NCI-H774 (cell line): Measurements from ENCODE around the gene SAPCD2.

ENCODE experiments used
- DNase-seq: peaks from one replicate; lab custom pipeline; 2025; lab: John Stamatoyannopoulos, UW

The SAPCD2 gene

DNA sequence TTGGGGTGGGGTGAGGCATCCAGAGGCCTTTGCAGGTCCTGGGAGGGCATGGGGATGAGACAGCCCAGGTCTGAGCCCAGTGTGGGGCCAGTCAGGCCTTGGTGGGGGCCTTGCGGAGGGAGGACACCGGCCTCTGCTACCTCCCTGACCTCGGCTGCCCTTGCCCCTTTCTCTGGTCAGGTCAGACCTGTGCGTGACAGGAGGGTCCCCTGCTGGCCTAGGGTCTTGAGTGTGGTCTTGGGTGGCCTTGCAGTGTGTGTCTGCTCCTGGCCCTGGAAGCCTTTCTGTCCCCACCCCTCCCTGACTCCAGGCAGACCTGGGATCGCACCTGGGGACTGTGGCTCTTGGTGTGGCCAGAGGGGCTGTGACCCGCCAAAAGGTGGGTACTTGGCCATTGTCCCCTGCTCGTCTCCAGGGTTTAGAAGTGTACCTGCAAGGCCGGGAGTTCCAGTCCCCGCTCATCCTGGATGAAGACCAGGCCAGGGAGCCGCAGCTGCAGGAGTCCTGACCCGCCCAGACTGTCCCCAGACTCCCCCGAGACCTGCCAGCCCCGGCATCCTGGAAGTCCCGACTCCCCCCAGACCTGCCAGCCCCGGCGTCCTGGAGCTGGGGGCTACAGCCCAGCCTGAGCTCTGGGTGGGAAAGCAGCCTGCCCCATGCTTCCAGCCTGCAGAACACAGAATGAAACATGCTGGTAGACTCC lies 12.0 kb upstream of the SAPCD2 start:
- DNase-seq, result no peak

DNA sequence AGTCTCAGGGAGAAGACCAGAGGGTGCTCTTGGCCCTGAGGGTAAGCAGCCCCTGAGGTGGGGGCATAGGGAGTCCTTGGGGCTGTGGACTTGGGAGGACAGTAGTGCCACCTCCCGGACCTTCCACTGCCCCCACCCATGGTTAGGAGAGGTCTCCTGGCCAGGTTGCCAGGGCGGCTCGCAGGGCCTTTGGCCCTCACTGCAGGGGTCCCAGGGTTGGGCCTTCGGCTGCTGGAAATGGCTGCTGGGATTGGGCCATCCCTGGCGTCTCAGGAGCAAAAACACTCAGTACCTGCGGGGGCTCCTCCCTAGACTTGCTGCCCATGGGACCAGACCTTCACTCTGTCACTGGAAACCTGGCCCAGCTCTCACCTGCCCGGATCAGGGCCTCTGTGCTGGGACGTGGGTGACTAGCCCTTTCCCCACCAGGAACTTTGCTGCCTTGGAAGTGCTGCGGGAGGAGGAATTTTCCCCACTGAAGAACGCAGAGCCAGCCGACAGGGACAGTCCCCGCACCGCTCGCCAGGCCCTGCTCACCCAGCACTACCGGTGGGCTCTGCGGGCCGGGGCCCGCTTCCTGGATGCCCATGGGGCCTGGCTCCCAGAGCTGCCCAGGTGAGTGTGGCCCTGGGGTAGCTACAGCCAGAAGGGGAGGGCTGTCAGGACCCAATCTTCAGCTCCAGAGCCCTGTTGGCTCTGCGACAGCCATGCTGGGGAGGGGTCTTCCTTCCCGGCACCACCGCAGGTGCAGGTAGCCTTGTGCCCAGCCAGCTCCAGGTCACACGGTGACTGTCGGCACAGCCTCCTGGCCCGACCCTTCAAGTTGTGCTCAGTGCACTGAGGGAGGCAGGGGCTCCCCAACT lies 10.1 kb upstream of the SAPCD2 start:
- DNase-seq, result no peak

DNA sequence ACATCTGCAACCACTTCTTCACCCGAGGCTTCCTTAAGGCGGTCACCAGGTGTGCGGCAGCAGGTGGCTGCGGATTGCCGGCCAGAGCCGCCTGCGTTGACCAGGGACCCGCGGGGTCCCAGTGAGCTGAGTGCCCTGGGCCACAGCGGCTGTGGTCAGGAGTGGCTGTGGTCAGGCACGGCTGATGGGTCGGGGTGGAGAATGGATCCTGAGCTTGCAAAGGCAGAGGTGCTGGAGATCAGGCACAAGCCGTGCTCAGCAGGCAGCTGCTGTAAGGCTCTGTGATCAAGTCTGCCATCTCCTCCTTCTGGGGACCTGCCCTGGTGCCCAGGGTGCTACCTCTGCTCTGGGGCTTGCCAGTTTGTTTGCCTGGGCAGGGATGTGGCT lies 9.0 kb upstream of the SAPCD2 start:
- DNase-seq, result no peak

DNA sequence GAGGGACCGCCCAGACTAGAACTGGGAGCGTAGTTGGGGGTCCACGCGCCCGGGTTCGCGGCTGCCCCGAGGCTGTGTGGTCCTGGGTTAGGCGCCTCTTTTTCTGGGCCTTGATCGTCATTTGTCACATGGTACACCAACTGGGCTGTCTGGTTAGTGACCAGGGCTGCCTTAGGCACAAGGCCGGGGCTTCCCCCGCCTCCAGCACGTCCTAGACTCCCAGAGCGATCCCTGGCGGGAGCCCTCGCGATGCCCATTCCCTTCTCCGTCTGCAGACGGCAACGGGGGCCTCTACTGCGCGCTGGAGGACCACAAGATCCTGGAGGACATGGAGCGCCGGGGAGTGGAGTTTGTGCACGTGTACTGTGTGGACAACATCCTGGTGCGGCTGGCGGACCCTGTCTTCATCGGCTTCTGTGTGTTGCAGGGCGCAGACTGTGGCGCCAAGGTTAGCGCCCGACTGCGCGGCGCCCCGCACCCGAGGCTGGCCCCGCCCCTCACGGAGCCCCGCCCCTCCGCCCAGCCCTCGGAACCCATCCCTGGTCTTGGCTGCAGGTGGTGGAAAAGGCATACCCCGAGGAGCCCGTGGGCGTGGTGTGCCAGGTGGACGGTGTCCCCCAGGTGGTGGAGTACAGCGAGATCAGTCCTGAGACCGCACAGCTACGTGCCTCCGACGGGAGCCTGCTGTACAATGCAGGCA lies 8.5 kb upstream of the SAPCD2 start:
- no peak for DNase-seq

DNA sequence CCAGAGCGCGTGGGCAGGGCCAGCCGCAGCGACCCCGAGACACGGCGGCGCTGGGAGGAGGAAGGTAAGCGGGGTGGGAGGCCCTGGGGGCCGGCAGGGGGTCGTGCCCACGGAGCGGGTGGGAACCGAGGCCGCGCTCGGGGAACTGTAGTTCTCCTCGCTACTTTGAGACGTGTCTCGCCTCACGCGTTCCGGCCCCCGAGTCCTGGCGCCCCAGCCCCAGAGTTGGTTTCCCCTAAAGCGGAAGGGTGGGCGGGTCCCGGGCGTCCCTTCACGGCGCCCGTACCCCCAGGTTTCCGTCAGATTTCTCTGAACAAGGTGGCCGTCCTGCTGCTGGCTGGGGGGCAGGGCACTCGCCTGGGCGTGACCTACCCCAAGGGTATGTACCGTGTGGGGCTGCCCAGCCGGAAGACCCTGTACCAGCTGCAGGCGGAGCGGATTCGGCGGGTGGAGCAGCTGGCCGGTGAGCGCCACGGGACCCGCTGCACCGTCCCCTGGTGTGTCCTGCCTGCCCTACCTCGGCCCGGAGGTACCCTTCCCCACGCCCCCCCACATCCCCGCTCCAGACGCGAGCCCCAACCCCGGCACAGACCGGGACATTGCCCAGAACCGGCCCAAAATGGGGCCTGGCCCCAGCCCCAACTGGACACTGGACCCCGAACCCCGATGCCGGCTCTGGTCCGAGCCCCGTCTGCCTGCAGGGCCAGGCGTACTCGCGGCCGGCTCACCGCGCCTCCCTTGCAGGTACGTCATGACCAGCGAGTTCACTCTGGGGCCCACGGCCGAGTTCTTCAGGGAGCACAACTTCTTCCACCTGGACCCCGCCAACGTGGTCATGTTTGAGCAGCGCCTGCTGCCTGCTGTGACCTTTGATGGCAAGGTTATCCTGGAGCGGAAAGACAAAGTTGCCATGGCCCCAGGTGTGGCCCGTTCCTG lies 7.7 kb upstream of the SAPCD2 start:
- DNase-seq, result no peak

DNA sequence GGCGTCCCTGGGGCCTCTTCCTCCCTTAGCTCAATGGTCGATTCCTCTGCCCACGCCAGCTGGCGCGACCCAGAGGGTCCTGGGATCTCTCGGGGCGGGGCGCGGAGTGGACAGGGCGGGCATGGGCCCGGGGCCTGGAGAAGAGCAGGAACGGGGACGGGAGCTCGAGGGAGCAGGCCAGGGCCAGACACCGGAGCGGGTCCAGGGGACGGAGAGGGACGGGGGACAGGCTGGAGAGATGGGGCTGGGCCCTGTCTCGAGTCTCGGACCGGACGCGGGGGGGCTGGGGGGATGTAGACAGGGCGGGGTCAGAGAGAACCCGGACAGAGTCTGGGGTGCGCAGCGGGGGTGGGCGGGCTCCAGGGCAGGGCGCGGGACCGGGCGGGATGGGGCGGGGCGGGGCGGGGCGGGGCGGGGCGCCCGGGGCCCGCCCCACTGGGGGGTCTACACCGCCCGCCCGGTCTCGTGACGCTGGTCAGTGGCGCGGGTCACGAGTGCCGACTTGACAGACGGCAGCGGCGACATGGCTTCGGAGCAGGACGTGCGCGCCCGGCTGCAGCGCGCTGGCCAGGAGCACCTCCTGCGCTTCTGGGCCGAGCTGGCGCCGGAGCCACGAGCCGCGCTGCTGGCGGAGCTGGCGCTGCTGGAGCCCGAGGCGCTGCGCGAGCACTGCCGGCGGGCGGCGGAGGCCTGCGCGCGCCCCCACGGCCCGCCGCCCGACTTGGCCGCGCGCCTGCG lies 6.8 kb upstream of the SAPCD2 start, which contains the start of gene UAP1L1:
Gene UAP1L1, plus strand, starts transcription at position 508 of the 738 bp plus-strand sequence. Its CDS starts 16 bp downstream, at position 524.
- peak; percentile 54 for DNase-seq

DNA sequence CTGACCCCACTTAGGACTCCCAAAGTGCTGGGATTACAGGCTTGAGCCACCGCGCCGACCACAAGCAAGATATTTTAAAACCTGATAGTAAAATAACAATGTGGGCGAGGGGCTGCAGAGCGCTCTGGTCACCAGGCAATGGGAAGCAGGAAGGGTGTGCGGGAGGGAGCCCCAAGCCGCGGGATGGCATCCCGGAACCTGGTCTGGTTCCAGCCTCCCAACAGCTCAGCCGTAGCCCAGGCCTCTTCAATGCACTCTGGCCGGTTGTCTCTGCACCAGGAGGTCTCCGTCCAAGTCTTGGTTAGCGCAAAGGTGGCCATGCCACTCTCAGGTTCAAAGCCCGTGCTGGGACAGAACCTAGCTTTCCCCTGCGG lies 6.3 kb upstream of the SAPCD2 start:
- DNase-seq, result no peak

DNA sequence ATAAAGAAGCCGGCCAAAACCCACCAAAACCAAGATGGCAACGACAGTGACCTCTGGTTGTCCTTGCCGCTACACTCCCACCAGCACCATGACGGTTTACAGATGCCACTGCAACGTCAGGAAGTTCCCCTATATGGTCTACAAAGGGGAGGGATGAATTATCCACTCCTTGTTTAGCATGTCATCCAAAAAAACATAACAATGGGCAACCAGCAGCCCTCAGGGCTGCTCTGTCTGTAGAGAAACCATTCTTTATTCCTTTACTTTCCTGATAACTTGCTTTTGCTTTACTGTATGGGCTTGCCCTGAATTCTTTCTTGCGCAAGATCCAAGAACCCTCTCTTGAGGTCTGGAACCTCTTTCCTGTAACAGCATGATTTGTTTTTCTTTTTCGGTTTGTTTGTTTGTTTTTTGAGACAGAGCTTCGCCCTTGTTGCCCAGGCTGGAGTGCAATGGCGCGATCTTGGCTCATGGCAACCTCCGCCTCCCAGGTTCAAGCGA lies 5.0 kb upstream of the SAPCD2 start:
- DNase-seq, result no peak

DNA sequence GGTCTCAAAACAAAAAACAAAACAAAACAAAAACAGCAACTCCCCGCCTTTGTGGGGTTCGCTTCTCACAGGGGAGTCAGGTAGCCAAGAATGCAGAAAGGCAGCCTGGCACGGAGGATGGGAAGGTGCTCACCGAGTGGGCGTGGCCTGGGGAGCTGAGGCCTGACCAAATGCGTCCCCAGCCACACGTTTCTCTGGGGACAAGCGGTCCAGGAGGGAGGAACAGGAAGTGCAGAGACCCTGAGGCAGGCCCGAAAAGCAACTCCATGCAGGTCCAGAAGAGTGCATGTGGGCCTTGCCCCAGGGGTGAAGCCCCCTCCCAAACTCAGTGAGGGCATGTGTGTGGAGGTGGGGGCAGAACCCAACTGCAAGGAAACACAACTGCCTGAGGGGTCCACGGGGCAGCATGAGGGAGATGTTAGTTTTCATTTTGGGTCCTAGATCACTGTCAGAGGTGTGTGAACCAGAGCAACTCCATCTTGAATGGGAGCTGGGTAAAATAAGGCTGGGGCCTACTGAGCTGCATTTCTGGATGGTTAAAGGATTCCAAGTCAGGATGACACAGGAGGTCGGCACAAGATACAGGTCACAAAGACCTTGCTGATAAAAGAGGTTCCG lies 4.4 kb upstream of the SAPCD2 start:
- no peak for DNase-seq

DNA sequence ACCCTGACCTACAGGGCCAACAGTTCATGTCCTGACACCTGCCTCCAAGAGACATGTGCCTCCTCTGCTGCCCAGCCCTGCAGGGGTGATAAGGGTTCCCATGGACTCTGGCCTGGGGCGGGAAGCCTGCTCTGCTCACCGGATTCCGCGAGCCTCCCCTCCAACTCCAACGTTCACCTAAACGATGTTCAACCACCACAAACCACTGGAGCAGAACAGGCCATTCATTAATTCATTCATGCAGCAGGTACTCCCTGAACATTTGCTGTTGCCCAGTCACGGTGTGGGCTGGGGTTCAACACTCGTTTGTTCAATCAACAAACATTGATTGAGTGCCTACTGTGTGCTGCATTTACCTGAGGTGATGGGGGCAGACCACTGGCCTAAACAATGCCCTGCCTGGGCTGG lies 3.6 kb upstream of the SAPCD2 start:
- no peak for DNase-seq

DNA sequence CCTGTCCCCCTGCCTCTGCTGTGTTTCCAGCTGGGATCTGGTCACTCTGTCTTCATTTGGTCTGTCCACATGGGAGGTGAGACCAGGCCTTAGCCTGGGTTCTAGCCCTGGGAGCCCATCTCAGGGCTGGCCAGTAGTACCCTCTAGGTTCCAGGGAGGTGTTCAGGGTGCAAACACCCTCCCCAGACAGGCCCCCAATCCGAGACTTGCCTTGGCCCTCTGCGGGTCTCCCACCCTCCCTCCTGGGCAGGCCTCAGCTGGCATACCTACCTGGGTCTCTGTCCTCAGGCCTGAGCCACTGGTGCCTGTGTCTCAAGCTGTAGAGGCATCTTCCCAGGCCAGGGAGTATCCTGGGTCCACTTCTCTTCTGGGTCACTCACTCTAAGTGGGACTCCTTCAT lies 925 bp upstream of the SAPCD2 start:
- DNase-seq, result no peak

DNA sequence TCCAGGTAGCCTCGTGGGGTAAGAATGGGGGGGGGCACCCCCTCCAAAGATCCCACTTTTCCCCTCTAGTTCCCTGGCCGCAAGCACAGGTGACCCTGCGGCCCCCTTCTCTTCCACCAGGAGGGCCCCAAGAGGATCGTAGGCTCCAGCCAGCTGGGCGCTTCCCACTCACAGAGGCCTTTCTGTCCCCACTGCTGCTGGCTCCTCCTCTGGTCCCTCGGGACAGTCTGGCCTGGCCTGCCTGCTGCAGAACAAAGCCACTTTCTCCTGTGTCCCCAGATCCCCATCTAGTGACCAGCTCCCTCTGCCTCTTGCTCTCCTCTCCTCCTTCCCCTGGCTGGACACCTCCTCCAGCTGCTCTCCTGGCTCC lies 534 bp upstream of the SAPCD2 start:
- DNase-seq, result no peak

DNA sequence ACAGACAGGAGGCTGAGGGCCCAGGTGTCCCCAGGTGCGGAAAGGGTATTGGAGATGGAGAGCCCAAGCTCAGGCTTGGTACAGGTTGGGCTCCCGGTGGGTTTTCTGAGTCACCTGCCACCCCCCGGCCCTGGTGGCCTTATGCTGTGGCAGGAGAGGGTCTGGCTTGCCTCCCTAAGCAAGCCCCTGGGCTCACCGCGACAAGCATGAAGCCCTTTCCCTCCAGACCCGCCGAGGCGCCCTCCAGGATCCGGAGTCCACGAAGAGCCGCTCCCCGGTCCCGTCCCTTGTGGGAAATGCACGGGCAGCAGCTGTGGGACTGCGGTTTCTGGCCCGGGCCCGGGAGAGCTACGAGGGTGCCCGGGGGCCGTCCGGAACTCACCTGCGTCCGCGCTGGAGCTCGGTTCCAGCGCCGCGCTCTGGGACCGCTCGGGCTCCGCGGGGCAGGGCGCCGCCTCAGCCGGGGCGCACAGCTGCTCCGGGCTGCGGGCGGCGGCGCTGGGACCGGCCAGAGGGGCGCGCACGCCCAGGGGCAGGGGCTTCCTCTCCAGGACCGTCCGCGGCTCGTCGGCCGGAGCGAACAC lies 757 bp downstream of the SAPCD2 start:
- no peak for DNase-seq

DNA sequence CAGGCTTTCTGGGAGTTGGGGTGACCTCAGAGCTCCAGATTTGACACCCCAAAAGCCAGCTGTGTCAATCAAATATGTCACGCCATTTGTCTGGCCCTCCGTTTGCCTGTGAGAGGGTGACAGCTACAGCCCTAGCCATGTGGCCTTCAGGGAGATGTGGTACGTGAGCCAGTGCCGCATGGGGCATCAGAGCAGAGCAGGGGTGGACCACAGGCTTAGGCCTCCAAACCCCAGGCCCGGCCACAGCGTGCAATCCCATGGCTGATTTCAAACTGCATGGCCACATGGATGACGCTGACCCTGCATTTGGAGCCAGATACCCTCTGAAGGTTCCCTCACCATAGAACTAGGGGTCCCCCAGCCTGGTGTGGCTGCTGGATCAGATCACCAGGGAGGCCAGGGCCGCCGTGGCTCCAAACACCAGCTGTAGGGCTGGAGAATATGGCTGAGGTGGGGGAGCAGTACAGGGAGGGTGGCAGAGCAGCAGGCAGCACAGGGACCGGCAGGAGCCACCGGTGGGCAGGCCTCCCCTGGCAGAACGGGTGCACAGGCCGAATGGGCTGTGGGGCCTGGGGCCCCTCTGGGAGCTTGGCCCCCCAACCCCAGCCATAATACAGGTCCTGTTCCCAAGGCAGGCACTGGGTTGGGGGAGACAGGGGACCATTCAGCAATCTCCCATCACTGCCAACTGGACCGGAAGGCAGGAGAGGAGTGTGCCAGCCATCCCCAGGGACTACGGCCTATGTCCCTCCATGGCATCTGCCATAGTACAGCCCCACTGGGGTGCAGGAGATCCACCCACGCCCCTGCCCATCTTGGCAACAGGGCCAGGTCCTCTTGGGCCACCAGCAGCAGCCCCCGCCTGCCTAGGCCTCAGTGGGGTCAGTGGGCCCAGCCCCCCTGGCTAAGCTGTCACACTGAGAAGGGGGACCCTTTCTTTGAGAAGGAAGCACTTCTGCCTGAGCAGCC lies 1.5 kb downstream of the SAPCD2 start:
- DNase-seq, result no peak

DNA sequence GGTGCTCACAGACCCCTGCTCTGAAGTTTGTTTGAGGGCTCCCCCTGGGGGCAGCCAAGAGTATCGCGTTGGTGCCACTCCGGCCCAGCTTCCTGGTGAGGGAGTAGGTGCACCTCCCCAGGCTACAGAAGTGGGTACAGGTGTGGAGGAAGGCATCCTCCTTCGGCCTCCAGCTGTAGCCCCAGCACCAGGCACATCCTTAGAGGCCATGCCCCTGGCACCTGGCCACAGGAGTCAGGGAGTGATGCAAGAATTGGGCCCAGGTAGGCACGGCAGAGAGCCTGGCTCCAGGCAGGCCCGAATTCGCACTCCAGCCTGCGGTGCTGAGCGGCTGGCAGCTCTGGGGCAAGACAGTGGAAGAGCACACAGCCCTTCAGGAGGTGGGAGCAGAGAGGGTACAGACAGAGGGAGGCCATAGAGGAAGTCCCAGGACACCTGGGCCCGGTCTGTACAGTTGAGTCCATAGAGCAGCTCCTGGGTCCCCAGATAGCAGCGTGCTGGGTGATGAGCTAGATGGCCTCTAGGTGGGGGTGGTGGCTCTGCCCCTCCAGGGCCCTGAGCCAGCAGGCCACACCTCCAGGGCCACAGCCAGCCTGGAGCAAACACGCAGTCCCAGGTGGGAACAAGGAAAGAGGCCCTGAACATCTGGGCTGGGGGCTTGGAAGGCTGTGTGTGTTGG lies 2.4 kb downstream of the SAPCD2 start:
- DNase-seq, result peak; percentile 79

DNA sequence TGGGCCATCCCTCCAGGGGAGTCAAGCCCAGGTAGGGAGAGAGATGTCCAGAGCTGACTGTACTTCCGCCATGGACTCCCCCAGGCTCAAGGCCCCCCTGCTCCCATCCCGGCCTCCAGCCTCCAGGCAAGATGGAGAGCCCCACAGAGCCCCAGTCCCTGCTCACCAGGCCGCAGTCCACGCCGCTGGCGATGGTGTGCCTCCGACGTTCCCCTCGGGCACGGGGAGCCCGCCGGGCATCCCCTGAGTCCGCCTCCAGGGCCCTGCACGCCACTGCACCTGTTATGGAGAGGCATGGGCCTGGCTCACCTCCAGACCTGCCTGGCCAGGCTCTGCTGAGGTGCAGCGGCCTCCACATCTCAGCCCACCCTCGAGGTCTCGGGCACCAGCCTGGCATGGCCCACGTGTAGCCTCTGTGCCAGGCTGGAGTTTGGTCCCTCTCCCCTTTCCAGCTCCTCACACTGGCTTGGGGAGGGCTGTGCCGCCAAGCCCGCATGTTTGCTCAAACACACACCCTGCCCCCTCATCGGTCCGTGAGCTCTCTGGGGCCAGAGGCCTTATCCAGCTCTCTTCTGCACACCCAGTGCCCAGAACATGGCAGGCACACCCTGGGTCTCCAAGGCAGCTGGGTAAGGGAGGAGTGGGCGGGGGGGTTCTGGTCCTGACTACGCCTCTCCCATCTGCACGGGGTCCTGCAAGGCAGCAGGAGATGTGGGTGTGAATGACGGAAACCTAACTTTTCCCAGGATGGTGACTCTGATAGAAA lies 4.1 kb downstream of the SAPCD2 start:
- DNase-seq, result no peak

DNA sequence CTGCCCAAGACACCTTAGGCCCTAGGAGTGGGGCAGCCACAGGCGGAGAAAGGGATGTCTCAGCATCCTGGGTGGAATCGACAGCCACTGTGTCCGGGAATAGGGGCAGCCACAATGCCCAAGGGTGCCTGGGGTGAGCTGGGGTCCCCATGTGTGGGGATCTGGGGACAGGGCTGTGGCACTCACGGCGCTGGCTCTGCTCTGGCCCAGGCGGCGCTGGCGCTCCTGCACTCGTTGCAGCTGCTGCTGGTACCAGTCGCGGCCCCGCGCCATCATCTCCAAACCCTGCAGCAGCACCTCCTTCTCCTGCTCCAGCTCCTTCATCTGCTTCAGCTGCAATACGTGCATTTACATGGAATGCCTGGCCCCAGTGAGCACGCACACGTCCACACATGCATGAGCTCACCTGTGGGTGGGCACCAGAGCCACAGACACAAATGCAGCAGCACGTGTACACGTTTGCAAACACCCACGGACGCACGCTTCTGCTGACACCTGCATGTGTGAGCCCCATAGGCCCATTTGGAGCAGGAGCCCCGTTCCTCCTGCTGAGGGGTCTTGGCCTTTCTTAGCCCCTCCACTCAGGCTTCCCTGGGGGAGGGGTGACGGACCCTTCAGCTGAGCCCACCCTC lies 4.9 kb downstream of the SAPCD2 start:
- DNase-seq, result no peak
